Measurements from ENCODE around the gene PIGC.

DNA sequence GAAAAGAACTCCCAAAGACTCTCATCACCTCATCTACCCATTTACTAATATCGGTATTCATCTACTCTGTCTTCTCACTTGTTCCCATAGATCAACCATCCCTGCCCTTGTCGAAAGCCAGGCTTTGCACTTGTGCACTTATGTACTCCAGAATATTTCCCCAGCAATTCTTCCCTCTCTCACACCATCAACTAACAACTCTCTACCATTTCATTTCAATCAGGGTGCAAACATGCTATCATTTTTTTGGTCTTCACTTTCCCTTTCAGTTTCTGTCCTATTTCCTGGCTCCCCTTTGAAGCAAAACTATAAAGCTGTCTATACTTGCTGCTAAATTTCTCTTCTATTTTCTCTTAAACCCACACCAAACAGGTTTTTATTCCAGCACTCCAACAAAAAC is 16.7 kb downstream of the PIGC start:
- no peak for TF ChIP-seq POLR2A (IDR thresholded peaks at IDR 0.05)
- TF ChIP-seq, protein P1, sequence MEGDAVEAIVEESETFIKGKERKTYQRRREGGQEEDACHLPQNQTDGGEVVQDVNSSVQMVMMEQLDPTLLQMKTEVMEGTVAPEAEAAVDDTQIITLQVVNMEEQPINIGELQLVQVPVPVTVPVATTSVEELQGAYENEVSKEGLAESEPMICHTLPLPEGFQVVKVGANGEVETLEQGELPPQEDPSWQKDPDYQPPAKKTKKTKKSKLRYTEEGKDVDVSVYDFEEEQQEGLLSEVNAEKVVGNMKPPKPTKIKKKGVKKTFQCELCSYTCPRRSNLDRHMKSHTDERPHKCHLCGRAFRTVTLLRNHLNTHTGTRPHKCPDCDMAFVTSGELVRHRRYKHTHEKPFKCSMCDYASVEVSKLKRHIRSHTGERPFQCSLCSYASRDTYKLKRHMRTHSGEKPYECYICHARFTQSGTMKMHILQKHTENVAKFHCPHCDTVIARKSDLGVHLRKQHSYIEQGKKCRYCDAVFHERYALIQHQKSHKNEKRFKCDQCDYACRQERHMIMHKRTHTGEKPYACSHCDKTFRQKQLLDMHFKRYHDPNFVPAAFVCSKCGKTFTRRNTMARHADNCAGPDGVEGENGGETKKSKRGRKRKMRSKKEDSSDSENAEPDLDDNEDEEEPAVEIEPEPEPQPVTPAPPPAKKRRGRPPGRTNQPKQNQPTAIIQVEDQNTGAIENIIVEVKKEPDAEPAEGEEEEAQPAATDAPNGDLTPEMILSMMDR (IDR thresholded peaks at IDR 0.05), result no peak
- no peak for TF ChIP-seq EP300 (IDR thresholded peaks at IDR 0.05)
- TF ChIP-seq POLR2AphosphoS5 (IDR thresholded peaks at IDR 0.05), result no peak
